A549 treated with CpdA at 1 μM for 4 hours (cell line): ENCODE results near the gene MYRIP. TPM values are rescaled to one million over a fixed set of nuclear protein-coding genes. Genes with fewer than 3 reads are reported as not detected.

Experiments
- total RNA-seq: library from RNA; stranded (reverse); fragments of 200-300 nt; extraction: Qiagen RNA extraction; gene quantifications from 5 replicates; pipeline ENCODE4 v1.2.3, GENCODE V29; 2022; ENCODE audit warnings: low read depth

MYRIP gene
- total RNA-seq = 0.03 to 0.07 TPM in 2 of 5 replicates, not detected in the others

DNA sequence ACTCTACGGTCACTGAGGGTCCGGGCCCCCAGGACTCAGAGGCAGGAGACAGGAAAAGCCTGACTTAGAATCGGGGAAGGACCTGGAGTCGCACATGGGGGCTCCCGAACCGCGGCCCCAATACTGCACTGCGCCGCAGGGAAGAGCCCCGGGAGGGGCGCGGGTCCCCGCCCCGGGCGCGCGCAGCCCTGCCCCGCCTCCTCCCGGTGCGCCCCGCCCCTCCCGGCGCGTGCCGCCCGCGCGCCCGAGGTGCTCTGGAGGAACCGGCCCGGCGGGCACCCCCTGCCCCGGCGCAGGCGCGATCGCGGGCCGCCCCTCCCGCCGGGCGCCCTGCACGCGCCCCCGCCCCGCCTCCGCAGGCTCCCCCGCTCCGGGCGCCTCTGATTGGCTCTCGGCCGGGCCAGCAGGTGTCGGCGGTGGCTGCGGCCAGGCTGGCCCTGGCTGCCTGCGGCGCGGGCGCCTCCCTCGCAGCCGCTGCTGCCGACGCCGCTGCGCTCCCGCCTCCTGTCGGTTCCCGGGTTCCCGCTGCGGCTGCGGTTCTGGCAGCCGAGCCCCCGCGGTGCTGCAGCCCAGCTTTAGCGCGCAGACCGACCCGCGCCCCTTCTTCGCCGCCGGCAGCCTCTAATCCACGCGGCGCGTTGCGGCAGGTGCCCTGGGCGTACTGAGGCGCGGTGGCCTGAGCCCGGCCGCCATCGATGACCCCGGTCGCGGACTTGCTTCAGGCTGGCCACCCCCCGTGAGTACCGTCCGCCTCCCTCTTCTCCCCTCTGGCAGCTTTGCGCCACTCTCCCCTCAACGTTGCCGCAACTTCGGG lies at the start of gene MYRIP:
TSS of gene MYRIP (plus strand) at position 429 of the 814 bp plus-strand sequence. CDS start 91,208 bp downstream, outside the sequence.

DNA sequence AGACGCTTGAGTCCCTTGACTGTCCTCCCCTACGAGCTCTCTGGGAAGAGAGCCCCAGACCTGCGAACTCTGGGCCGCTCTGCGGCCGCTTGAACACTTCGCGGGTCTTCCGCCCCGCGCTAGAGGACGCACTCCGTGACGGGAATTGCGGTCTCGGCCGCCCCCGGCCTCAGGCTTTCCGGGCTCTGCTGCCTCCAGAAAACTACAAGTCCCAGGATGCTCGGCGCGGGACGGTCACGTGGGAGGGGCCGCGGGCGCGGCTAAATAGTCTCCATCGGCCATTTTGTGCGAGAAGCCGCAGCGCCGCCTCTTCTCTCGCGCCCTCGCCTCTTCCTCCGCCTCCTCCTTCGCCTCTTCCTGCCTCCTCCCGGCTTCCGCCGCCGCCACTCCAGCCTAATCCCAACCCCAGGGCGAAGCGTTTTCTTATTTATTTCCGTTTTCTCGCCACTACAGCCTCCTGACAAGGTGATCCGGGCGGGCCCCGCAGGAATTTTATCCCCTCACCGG lies 500.1 kb downstream of the MYRIP start, which contains the start of gene EIF1B:
TSS of gene EIF1B (plus strand) at position 290 of the 507 bp plus-strand sequence. CDS start 235 bp downstream, outside the sequence.

